Suppressor macrophage treated with lipopolysaccharide for 4 hours (primary cell): ENCODE measurements around the gene FAHD2A.
"Not testable (repeated sequence)": the region's sequence is repeated elsewhere in the genome, so short reads cannot be mapped to it uniquely, and the experiment has no call there.

Experiments
- DNase-seq: peaks from one replicate; pipeline ENCODE4 v3.0.0-alpha.2; 2020

FAHD2A gene

GRCh38 chr2:95376311-95377215 lies 25.9 kb upstream of the FAHD2A start:
- no peak for DNase-seq

- no peak for DNase-seq
Observed at GRCh38 chr2:95377216-95378123, 25.0 kb upstream of the FAHD2A start.

GRCh38 chr2:95378281-95378680 lies 24.2 kb upstream of the FAHD2A start:
- not testable (repeated sequence) for DNase-seq

- no peak for DNase-seq
Observed at GRCh38 chr2:95379371-95379831, 23.1 kb upstream of the FAHD2A start.

- no peak for DNase-seq
Observed at GRCh38 chr2:95380280-95380679, 22.2 kb upstream of the FAHD2A start.

- DNase-seq: no peak
Observed at GRCh38 chr2:95380731-95381130, 21.8 kb upstream of the FAHD2A start.

- DNase-seq: no peak
Observed at GRCh38 chr2:95381212-95382191, 21.0 kb upstream of the FAHD2A start.

GRCh38 chr2:95382192-95382591 lies 20.3 kb upstream of the FAHD2A start:
- no peak for DNase-seq

GRCh38 chr2:95382686-95383634 lies 19.5 kb upstream of the FAHD2A start:
- no peak for DNase-seq

- no peak for DNase-seq
Observed at GRCh38 chr2:95383635-95384027, 18.9 kb upstream of the FAHD2A start.

GRCh38 chr2:95384854-95385569 lies 17.5 kb upstream of the FAHD2A start:
- DNase-seq: no peak

- DNase-seq: no peak
Observed at GRCh38 chr2:95385570-95385984, 16.9 kb upstream of the FAHD2A start.

GRCh38 chr2:95386031-95386430 lies 16.5 kb upstream of the FAHD2A start:
- no peak for DNase-seq

- DNase-seq: no peak
Observed at GRCh38 chr2:95387358-95387757, 15.2 kb upstream of the FAHD2A start.

- DNase-seq: no peak
Observed at GRCh38 chr2:95388091-95388692, 14.3 kb upstream of the FAHD2A start.

GRCh38 chr2:95388856-95389244 lies 13.7 kb upstream of the FAHD2A start:
- DNase-seq: no peak

GRCh38 chr2:95389245-95390119 lies 13.0 kb upstream of the FAHD2A start:
- DNase-seq: peak; percentile 67

GRCh38 chr2:95390272-95390880 lies 12.1 kb upstream of the FAHD2A start:
- DNase-seq: no peak
